Heart right ventricle (tissue), 16 donors: Measurements from ENCODE around the gene HS1BP3. TPM values are rescaled to one million over a fixed set of nuclear protein-coding genes. Genes with fewer than 3 reads are reported as not detected.

Experiments used
- ATAC-seq, 8 donors: fragments of 200-7000 bp; cut with Tn5 transposase; one replicate each; pipeline ENCODE4 v1.9.1; 2020; ENCODE audit warnings: mild to moderate bottlenecking in 8 of 8, moderate library complexity in 8 of 8, moderate number of reproducible peaks in 1 of 8
- DNase-seq, 2 donors: peaks; one replicate each; pipeline ENCODE4 v3.0.0-alpha.2; 2020
- H3K27ac ChIP-seq, 10 donors: fragments of 200-600 bp; sonication (generic) in 2 of 10; one replicate each; pipeline versions ENCODE4 v1.5.0 to v1.8.0; 2020 to 2022; ENCODE audit warnings: mild to moderate bottlenecking in 3 of 10
- H3K27me3 ChIP-seq, 7 donors: fragments of 200-600 bp; one replicate each; pipeline ENCODE4 v1.8.0; 2021 to 2022; ENCODE audit warnings: mild to moderate bottlenecking in 2 of 7
- H3K36me3 ChIP-seq, 9 donors: fragments of 200-600 bp; sonication (generic) in 1 of 9; one replicate each; pipeline versions ENCODE4 v1.5.0 to v1.8.0; 2020 to 2022; ENCODE audit warnings: mild to moderate bottlenecking in 2 of 9
- H3K4me1 ChIP-seq, 9 donors: fragments of 200-600 bp; sonication (generic) in 1 of 9; one replicate each; pipeline versions ENCODE4 v1.5.0 to v1.8.0; 2020 to 2022; ENCODE audit warnings: mild to moderate bottlenecking in 4 of 9
- H3K4me3 ChIP-seq, 10 donors: fragments of 200-600 bp; sonication (generic) in 2 of 10; one replicate each; pipeline versions ENCODE4 v1.5.0 to v1.8.0; 2020 to 2022; ENCODE audit warnings: mild to moderate bottlenecking in 7 of 10, moderate library complexity in 2 of 10
- H3K9me3 ChIP-seq, 11 donors: fragments of 200-600 bp in 10 of 11; sonication (generic) in 2 of 11; one replicate each; pipeline versions ENCODE4 v1.5.0 to v1.8.0; 2013 to 2022; ENCODE audit warnings: mild to moderate bottlenecking in 2 of 11, control low read depth in 1 of 11, moderate library complexity in 1 of 11
- WGBS, 2 donors: extraction: QIAGEN DNeasy Blood & Tissue Kit; methylation state at CpG; one replicate each; pipeline ENCODE4 v1.1.7; 2013; ENCODE audit warnings: inconsistent platforms in 1 of 2; 5-methylcytosine and 5-hydroxymethylcytosine counted together
- intact Hi-C, 10 donors: fragments of 100-400 bp; cut with DNase I; formaldehyde crosslinking; loops; one replicate each; pipeline versions ENCODE4 v1.11.1 to v1.14.2; 2022
- polyA plus RNA-seq, 2 donors: library from polyadenylated mRNA; stranded (reverse); fragments of 200-250 nt; gene quantifications; one replicate each; pipeline ENCODE4 v1.2.3, GENCODE V29; 2013
- total RNA-seq, 10 donors: library from RNA; stranded (reverse); fragmentation: NEBNext Ultra II Directional in 3 of 10; extraction: Animal tissue kit (Norgen Biotek cat#: 25700) in 3 of 10; gene quantifications; one replicate each; pipeline versions ENCODE4 v1.2.1 to v1.2.4, GENCODE V29; 2021 to 2023
- TF ChIP-seq, protein P1 (sequence below), 9 donors: fragments of 200-600 bp; sonication (generic) in 2 of 9; IDR thresholded peaks; one replicate each; pipeline versions ENCODE4 v1.5.0 to v1.8.0; 2021 to 2022; ENCODE audit warnings: antibody characterized with exemption in 9 of 9, mild to moderate bottlenecking in 5 of 9, moderate library complexity in 1 of 9
- donor health status: Arrhythmogenic right ventricular cardiomyopathy.
- donor health status: ischemic (EF 13 %, LVEDD 7.1; RV severe dilation, severe dysfunction).
- donor health status: healthy with polysubstance abuse.
- donor health status: DM: no; HTN: yes; CAD: no.
- donor health status: DM: no; HTN: no; CAD: no.
- donor health status: ischemic (EF 25% LVEDD 6.9; RV normal size, moderate dysfunction).
- donor health status: ischemic (EF 25% LVEDD 5.7; RV mildly dilated, moderate dysfunction).
- donor health status: healthy.
- donor health status: DM: yes; HTN: yes; CAD: no.
- donor health status: Ischemic cardiomyopathy.
- donor health status: ischemic (EF 35%, LVEDD 5.7; RV mildly dilated, moderate dysfunction).
- donor health status: nonischemic (EF 11% LVEDD 7.7; RV severe dilation, severe dysfunction).
- donor health status: DM: yes; HTN: yes; CAD: no.
- donor health status: PGD.
- donor health status: ischemic (EF 29% LVEDD 5.4; RV normal size, mild dysfunction).
- donor health status: nonischemic (EF 23%, LVEDD 6.1; RV moderate dilation, normal function).

HS1BP3 gene
- total and polyA plus RNA-seq, 12 donors, result 11.3 to 26.3 (median 16.5) TPM

DNA sequence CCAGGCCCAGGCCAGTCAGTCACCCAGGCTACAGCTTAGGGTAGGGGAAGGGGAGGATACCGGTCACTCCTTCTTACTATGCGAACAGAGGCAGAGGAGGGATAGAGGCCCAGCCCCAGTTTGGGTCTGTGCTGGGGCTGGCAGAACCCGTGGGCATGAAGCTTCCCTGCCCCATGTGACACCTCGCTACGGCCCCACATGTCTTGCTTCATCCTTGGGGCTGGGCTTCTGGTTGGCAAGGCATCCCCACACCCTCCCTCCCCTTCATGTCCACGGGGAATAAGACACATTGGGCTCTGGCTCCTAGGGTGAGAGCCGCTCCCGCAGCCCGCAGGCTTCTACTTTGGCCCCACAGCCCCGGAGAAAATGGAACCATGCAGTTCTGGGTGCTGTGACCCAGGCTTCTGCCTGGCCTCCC is 32.4 kb downstream of the HS1BP3 start:
- TF ChIP-seq, protein P1, sequence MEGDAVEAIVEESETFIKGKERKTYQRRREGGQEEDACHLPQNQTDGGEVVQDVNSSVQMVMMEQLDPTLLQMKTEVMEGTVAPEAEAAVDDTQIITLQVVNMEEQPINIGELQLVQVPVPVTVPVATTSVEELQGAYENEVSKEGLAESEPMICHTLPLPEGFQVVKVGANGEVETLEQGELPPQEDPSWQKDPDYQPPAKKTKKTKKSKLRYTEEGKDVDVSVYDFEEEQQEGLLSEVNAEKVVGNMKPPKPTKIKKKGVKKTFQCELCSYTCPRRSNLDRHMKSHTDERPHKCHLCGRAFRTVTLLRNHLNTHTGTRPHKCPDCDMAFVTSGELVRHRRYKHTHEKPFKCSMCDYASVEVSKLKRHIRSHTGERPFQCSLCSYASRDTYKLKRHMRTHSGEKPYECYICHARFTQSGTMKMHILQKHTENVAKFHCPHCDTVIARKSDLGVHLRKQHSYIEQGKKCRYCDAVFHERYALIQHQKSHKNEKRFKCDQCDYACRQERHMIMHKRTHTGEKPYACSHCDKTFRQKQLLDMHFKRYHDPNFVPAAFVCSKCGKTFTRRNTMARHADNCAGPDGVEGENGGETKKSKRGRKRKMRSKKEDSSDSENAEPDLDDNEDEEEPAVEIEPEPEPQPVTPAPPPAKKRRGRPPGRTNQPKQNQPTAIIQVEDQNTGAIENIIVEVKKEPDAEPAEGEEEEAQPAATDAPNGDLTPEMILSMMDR (IDR thresholded peaks at IDR 0.05), result no peak
- 48% methylated on average over 10 of the region's 10 CpGs for WGBS, 2 donors
- no peak for DNase-seq
- peaks cover 0 to 39% (median 0%) of the 10 kb centered on the region in 9 donors for H3K36me3 ChIP-seq
- H3K4me3 ChIP-seq, result peak overlapping the region in 1 of 10 donors; percentile 1
- H3K4me1 ChIP-seq, result peaks cover 63 to 100% (median 92%) of the 10 kb centered on the region in 9 donors
- intact Hi-C loops, result loop anchor here in 5 of 10 donors (5.0 kb wide), 3 partner anchors 41 to 171 kb away; partner anchors contain the start of gene RHOB (in 4 of the 5)
- no peaks in the 10 kb centered on the region for H3K27me3 ChIP-seq
- peak in 6 of 8 donors; percentile 3 to 20 (median 4) for ATAC-seq
- no peaks in the 10 kb centered on the region for H3K9me3 ChIP-seq
- H3K27ac ChIP-seq, result peak overlapping the region; percentile 87 to 99 (median 96)

DNA sequence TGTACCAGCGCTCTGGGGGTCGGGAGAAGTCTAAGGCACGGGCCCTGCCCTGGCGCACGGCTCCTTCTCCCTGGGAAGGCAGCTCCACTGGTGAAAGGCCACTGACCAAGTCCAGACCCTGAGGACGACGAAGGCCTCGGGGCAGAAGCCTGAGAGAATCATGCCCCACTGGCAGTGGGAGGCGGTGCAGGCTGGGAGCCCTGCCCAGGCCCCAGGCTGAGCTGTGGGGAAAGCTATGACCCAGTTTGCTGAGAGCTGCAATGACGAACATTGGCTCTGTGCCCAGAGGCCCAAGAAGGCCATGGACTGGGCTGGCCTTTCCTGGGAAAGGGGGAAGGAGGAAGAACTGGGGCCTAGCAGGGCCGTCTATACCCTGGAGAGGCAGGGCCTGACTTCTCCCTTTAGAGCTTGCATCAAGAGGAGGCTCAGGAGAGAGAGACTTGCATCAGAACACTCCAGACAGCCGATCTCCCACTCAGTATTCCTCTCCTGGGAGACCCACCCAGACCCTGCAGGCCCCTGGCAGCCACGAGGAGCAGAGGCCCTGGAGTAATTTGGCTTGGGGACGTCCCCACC is 32.9 kb downstream of the HS1BP3 start:
- H3K4me1 ChIP-seq, result peaks cover 63 to 100% (median 92%) of the 10 kb centered on the region in 9 donors
- ATAC-seq, result peak; percentile 77 to 90 (median 84)
- intact Hi-C loops, result loop anchor here in 6 of 10 donors (1.0 to 5.0 kb wide), 5 partner anchors 21 to 171 kb away; partner anchors contain the start of gene RHOB (in 4 of the 6)
- no peaks in the 10 kb centered on the region for H3K9me3 ChIP-seq
- 14 to 21% methylated on average over 14 of the region's 14 CpGs for WGBS, 2 donors
- DNase-seq, result peak; percentile 96 to 98
- TF ChIP-seq, protein P1 (IDR thresholded peaks at IDR 0.05), result peak; percentile 35 to 73 (median 60)
- peak overlapping the region; percentile 87 to 99 (median 96) for H3K27ac ChIP-seq
- peak overlapping the region in 1 of 10 donors; percentile 1 for H3K4me3 ChIP-seq
- peaks cover 0 to 34% (median 0%) of the 10 kb centered on the region in 9 donors for H3K36me3 ChIP-seq
- no peaks in the 10 kb centered on the region for H3K27me3 ChIP-seq

DNA sequence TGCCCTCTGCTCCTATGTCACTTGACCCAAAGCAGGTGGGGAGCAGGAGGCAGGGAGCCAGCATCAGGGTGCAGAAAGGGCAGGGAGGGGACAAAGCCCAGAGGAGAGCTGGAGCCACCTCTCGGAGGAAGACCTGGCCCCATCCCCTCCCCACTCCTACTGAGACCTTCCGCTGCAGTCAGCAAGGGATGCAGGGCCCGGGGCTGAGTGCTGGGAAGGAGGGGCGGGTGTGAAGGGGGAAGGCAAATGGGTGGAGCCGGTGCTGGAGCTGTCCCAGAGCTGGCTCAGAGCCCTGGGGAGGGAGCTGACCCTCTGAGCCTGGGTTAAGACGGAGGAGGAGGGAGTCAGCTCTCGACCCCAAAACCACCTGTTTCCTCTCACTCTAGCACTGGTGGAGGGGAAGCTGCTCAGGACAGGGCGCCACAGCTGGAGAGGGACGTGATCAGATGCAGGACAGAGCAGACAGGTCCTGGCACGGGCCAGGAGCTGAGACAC is 33.8 kb downstream of the HS1BP3 start:
- no peak overlapping the region for H3K4me3 ChIP-seq
- DNase-seq (peak; percentile 91 to 93), ATAC-seq (peak; percentile 47 to 81 (median 72))
- no peaks in the 10 kb centered on the region for H3K9me3 ChIP-seq
- intact Hi-C loops, result loop anchor here in 6 of 10 donors (1.0 to 5.0 kb wide), 5 partner anchors 20 to 170 kb away; partner anchors contain the start of gene RHOB (in 4 of the 6)
- peak overlapping the region; percentile 87 to 99 (median 96) for H3K27ac ChIP-seq
- H3K27me3 ChIP-seq, result no peaks in the 10 kb centered on the region
- TF ChIP-seq, protein P1 (IDR thresholded peaks at IDR 0.05), result no peak
- H3K36me3 ChIP-seq, result peaks cover 0 to 26% (median 0%) of the 10 kb centered on the region in 9 donors
- peaks cover 68 to 100% (median 95%) of the 10 kb centered on the region in 9 donors for H3K4me1 ChIP-seq
- 7 to 8% methylated on average over 10 of the region's 10 CpGs for WGBS, 2 donors

DNA sequence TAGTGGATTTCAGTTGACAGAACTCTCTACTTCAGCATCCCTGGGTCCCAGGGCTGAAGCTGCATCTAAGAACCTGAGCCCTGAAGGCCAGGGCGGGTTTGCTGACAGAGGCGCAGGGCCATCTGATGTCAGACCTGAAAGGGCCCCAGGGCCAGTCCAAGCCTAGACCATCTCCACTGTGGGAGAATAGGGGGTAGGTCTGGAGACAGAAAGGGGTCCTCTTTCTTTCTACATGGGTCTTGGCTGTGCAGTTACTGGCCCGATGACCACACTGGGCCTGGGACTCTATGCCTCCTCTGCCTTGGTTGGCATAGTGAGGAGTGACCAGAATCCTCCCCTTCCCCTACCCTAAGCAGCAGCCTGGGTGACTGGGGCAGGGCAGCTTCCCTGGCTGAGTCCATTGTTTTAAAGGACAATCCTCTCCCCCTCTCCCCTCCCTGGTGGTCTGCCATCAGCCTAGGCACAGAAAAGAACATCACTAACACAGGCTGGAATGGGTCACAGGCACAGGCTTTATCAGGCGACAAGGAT is 34.5 kb downstream of the HS1BP3 start:
- H3K4me1 ChIP-seq, result peaks cover 75 to 100% (median 96%) of the 10 kb centered on the region in 9 donors
- DNase-seq, result no peak
- no peak overlapping the region for H3K4me3 ChIP-seq
- no peaks in the 10 kb centered on the region for H3K9me3 ChIP-seq
- peaks cover 0 to 18% (median 0%) of the 10 kb centered on the region in 9 donors for H3K36me3 ChIP-seq
- TF ChIP-seq, protein P1 (IDR thresholded peaks at IDR 0.05), result no peak
- H3K27me3 ChIP-seq, result no peaks in the 10 kb centered on the region
- peak overlapping the region; percentile 87 to 99 (median 96) for H3K27ac ChIP-seq
- WGBS, 2 donors, result 71 to 76% methylated on average over 4 of the region's 4 CpGs
- intact Hi-C loops, result loop anchor here in 6 of 10 donors (1.0 to 5.0 kb wide), 5 partner anchors 17 to 169 kb away; partner anchors contain the start of gene RHOB (in 4 of the 6)
- no peak for ATAC-seq
